Measurements from ENCODE around the gene CUL4A.
"Not testable (repeated sequence)": the region's sequence is repeated elsewhere in the genome, so short reads cannot be mapped to it uniquely, and the experiment has no call there.

Gene CUL4A

GRCh38 chr13:113238536-113238935, 29.1 kb downstream of the CUL4A start:
- peak; percentile 13 for DNase-seq (ENCODE audit: low spot score)

GRCh38 chr13:113239357-113239756, 29.9 kb downstream of the CUL4A start:
- DNase-seq (ENCODE audit: low spot score): no peak

- DNase-seq (ENCODE audit: low spot score): no peak
Observed at GRCh38 chr13:113239986-113240385, 30.6 kb downstream of the CUL4A start.

- DNase-seq (ENCODE audit: low spot score): not testable (repeated sequence)
Observed at GRCh38 chr13:113241623-113242022, 32.2 kb downstream of the CUL4A start.

GRCh38 chr13:113243847-113244246, 34.4 kb downstream of the CUL4A start:
- no peak for DNase-seq (ENCODE audit: low spot score)

GRCh38 chr13:113245849-113246796, 36.7 kb downstream of the CUL4A start:
- no peak for DNase-seq (ENCODE audit: low spot score)

GRCh38 chr13:113252516-113253095, 43.2 kb downstream of the CUL4A start:
- DNase-seq (ENCODE audit: low spot score): no peak

GRCh38 chr13:113257908-113258307, 48.5 kb downstream of the CUL4A start:
- DNase-seq (ENCODE audit: low spot score): not testable (repeated sequence)

- DNase-seq (ENCODE audit: low spot score): no peak
Observed at GRCh38 chr13:113258321-113259054, 49.1 kb downstream of the CUL4A start.

GRCh38 chr13:113260996-113261395, 51.6 kb downstream of the CUL4A start:
- DNase-seq (ENCODE audit: low spot score): no peak

- DNase-seq (ENCODE audit: low spot score): not testable (repeated sequence)
Observed at GRCh38 chr13:113263016-113263415, 53.6 kb downstream of the CUL4A start.

GRCh38 chr13:113267642-113268405, 58.4 kb downstream of the CUL4A start:
- DNase-seq (ENCODE audit: low spot score): no peak

- no peak for DNase-seq (ENCODE audit: low spot score)
Observed at GRCh38 chr13:113272031-113272430, 62.6 kb downstream of the CUL4A start.

- DNase-seq (ENCODE audit: low spot score): no peak
Observed at GRCh38 chr13:113272701-113273181, 63.3 kb downstream of the CUL4A start.

- DNase-seq (ENCODE audit: low spot score): no peak
Observed at GRCh38 chr13:113273321-113273720, 63.9 kb downstream of the CUL4A start.

GRCh38 chr13:113273851-113274590, 64.6 kb downstream of the CUL4A start:
- no peak for DNase-seq (ENCODE audit: low spot score)

GRCh38 chr13:113274721-113275120, 65.3 kb downstream of the CUL4A start:
- no peak for DNase-seq (ENCODE audit: low spot score)

GRCh38 chr13:113275387-113275786, 66.0 kb downstream of the CUL4A start:
- peak; percentile 22 for DNase-seq (ENCODE audit: low spot score)

GRCh38 chr13:113280126-113280525, 70.7 kb downstream of the CUL4A start:
- DNase-seq (ENCODE audit: low spot score): no peak

- no peak for DNase-seq (ENCODE audit: low spot score)
Observed at GRCh38 chr13:113283904-113284303, 74.5 kb downstream of the CUL4A start.

GRCh38 chr13:113288880-113289279, 79.5 kb downstream of the CUL4A start:
- no peak for DNase-seq (ENCODE audit: low spot score)
